Transverse colon (tissue), 4 donors: ENCODE data around the gene GSAP.

Experiments
- EP300 ChIP-seq: sonication (generic); formaldehyde crosslinking; IDR thresholded peaks from one replicate; pipeline ENCODE4 v1.6.1; 2017; ENCODE audit warnings: antibody characterized with exemption, low read depth
- POLR2AphosphoS5 ChIP-seq, 3 donors: sonication (generic); formaldehyde crosslinking; IDR thresholded peaks; one replicate each; pipeline ENCODE4 v1.6.1; 2016; ENCODE audit warnings: antibody characterized with exemption in 3 of 3
- TF ChIP-seq, protein P1 (sequence below), 5 experiments: fragments of 200-600 bp in 3 of 5; fragments of 450-650 bp in 2 of 5; sonication (generic) in 3 of 5; IDR thresholded peaks; 1 replicate in 2 of 5; 2 replicates in 3 of 5; pipeline ENCODE4 v1.5.1; 2016 to 2017; ENCODE audit warnings: antibody characterized with exemption in 5 of 5, inconsistent platforms in 3 of 5, mild to moderate bottlenecking in 2 of 5, moderate library complexity in 1 of 5

GRCh38 chr7:77444123-77444522, 28.0 kb upstream of the GSAP start:
- TF ChIP-seq, protein P1, sequence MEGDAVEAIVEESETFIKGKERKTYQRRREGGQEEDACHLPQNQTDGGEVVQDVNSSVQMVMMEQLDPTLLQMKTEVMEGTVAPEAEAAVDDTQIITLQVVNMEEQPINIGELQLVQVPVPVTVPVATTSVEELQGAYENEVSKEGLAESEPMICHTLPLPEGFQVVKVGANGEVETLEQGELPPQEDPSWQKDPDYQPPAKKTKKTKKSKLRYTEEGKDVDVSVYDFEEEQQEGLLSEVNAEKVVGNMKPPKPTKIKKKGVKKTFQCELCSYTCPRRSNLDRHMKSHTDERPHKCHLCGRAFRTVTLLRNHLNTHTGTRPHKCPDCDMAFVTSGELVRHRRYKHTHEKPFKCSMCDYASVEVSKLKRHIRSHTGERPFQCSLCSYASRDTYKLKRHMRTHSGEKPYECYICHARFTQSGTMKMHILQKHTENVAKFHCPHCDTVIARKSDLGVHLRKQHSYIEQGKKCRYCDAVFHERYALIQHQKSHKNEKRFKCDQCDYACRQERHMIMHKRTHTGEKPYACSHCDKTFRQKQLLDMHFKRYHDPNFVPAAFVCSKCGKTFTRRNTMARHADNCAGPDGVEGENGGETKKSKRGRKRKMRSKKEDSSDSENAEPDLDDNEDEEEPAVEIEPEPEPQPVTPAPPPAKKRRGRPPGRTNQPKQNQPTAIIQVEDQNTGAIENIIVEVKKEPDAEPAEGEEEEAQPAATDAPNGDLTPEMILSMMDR (IDR thresholded peaks at IDR 0.05): no peak
- TF ChIP-seq EP300 (no peak), POLR2AphosphoS5 (IDR thresholded peaks at IDR 0.05) (no peak)
